ENCODE measurements around the gene NUAK1.

- TF ChIP-seq POLR2AphosphoS5 (IDR thresholded peaks at IDR 0.05; ENCODE audit: low read depth, low read length) (no peak), CTCF (IDR thresholded peaks at IDR 0.05) (no peak), REST (IDR thresholded peaks at IDR 0.05; ENCODE audit: insufficient read depth in 1 of 2, low read depth in 2 of 2, low read length in 1 of 2) (no peak), TCF7L2 (IDR thresholded peaks at IDR 0.05; ENCODE audit: low read depth, low read length) (no peak), SIN3A (IDR thresholded peaks at IDR 0.05; ENCODE audit: borderline replicate concordance, insufficient read depth, low read depth, low read length) (no peak)
Measured at GRCh38 chr12:106131676-106132075, 7.1 kb downstream of the NUAK1 start.
